Measurements from ENCODE around the gene PLB1.

PLB1 gene

GRCh38 chr2:28533044-28533680 is 37.3 kb downstream of the PLB1 start:
- DNase-seq (ENCODE audit: low read depth): no peak
- no peak for TF ChIP-seq CTCF (conservative IDR thresholded peaks at IDR 0.05; ENCODE audit: low read depth, low read length)
- H3K4me3 ChIP-seq (ENCODE audit: low read length): no peak overlapping the region

- TF ChIP-seq CTCF (conservative IDR thresholded peaks at IDR 0.05; ENCODE audit: low read depth, low read length): no peak
- no peak overlapping the region for H3K4me3 ChIP-seq (ENCODE audit: low read length)
Observed at GRCh38 chr2:28534817-28535216, 39.0 kb downstream of the PLB1 start.

GRCh38 chr2:28538134-28538533 is 42.3 kb downstream of the PLB1 start:
- H3K4me3 ChIP-seq (ENCODE audit: low read length): no peak overlapping the region
- no peak for TF ChIP-seq CTCF (conservative IDR thresholded peaks at IDR 0.05; ENCODE audit: low read depth, low read length)
- no peak for DNase-seq (ENCODE audit: low read depth)

More at GRCh38 chr2:28534817-28535216, 39.0 kb downstream of the PLB1 start:
- DNase-seq (ENCODE audit: low read depth): no peak

- no peak for DNase-seq (ENCODE audit: low read depth)
- TF ChIP-seq CTCF (conservative IDR thresholded peaks at IDR 0.05; ENCODE audit: low read depth, low read length): no peak
- H3K4me3 ChIP-seq (ENCODE audit: low read length): no peak overlapping the region
Observed at GRCh38 chr2:28538652-28539051, 42.8 kb downstream of the PLB1 start.

- no peak overlapping the region for H3K4me3 ChIP-seq (ENCODE audit: low read length)
- no peak for DNase-seq (ENCODE audit: low read depth)
- no peak for TF ChIP-seq CTCF (conservative IDR thresholded peaks at IDR 0.05; ENCODE audit: low read depth, low read length)
Observed at GRCh38 chr2:28539118-28539541, 43.3 kb downstream of the PLB1 start.

GRCh38 chr2:28543316-28544035 is 47.6 kb downstream of the PLB1 start:
- H3K4me3 ChIP-seq (ENCODE audit: low read length): no peak overlapping the region
- no peak for TF ChIP-seq CTCF (conservative IDR thresholded peaks at IDR 0.05; ENCODE audit: low read depth, low read length)
- no peak for DNase-seq (ENCODE audit: low read depth)

GRCh38 chr2:28544036-28544346 is 48.1 kb downstream of the PLB1 start:
- TF ChIP-seq CTCF (conservative IDR thresholded peaks at IDR 0.05; ENCODE audit: low read depth, low read length): no peak
- no peak for DNase-seq (ENCODE audit: low read depth)
- no peak overlapping the region for H3K4me3 ChIP-seq (ENCODE audit: low read length)

All from retinal pigment epithelial cell (primary cell).